ENCODE data around the gene SH3TC1.

DNA sequence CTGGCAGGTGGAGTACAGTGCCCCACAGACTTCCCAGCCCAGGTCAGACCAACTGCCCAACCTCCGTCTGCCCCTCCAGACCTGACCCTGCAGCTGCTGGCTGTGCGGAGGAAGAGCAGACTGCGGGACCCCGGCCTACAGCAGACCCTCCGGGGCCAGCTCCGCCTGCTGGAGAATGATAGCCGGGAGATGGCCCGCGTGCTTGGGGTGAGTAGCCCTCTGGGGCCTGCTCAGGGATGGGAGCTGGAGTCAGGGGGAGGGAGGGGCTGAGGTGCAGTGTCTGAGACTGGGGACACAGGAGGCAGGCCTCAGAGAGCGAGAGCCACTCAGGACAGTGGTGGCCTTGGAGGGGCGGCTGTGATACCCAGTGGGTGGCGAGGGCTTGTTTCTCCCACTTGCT is 13.5 kb downstream of the SH3TC1 start:
- TF ChIP-seq, protein P1, sequence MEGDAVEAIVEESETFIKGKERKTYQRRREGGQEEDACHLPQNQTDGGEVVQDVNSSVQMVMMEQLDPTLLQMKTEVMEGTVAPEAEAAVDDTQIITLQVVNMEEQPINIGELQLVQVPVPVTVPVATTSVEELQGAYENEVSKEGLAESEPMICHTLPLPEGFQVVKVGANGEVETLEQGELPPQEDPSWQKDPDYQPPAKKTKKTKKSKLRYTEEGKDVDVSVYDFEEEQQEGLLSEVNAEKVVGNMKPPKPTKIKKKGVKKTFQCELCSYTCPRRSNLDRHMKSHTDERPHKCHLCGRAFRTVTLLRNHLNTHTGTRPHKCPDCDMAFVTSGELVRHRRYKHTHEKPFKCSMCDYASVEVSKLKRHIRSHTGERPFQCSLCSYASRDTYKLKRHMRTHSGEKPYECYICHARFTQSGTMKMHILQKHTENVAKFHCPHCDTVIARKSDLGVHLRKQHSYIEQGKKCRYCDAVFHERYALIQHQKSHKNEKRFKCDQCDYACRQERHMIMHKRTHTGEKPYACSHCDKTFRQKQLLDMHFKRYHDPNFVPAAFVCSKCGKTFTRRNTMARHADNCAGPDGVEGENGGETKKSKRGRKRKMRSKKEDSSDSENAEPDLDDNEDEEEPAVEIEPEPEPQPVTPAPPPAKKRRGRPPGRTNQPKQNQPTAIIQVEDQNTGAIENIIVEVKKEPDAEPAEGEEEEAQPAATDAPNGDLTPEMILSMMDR (IDR thresholded peaks at IDR 0.05; ENCODE audit: low read depth, low read length, poor library complexity, severe bottlenecking), result no peak
- no peak for TF ChIP-seq EZH2phosphoT487 (IDR thresholded peaks at IDR 0.05; ENCODE audit: borderline replicate concordance, low read length)
